HG03064 (cell line): ENCODE results near the gene CORO2A.
"Not testable (repeated sequence)": the region's sequence is repeated elsewhere in the genome, so short reads cannot be mapped to it uniquely, and the experiment has no call there.

ENCODE experiments used
- ATAC-seq: cut with Tn5 transposase; IDR thresholded peaks from one replicate; pipeline ENCODE4 v1.9.1; 2021; ENCODE audit warnings: low read depth; ENCODE audit not compliant: unreplicated experiment

The CORO2A gene

DNA sequence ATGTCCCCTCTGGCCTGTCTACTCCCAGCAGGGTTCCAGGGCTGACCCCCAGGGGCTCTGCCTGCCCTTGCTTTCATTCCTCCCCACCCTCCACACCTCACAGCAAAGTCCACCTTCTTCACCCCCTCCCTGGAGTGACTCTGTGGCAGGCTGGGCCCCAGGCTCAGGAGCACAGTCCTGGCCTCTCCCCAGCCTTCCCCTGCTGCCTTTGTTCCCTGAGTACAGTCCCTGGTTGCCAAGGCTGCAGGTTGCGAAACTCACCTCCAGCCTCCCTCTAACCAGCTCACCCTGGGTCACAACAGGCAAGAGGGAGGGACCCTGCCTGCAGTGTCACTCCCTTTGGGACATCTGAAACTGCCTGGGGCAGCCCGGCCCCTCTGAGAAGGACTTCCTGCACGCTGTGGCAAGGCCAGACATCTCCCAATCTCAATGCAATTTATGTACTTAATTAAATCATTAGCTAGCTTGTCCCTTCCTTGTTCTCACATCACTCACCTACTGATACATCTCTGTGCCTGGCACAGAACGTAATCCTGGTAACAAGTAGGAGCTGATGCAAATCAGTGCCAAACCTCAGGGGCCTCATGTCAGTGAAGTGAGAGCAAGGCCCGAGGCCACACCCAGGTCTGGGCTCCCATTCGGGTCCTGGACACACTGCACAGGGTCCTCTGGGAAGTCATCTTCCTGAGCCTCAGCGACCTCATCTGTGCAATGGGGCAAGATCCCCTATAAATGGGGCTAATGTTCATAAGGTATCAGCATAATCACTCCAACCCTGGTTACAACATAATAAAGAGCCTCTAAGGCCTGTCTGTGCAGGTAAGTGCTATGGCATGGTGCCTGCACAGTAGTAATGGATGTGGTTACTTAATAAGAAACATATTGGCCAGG lies 46.1 kb downstream of the CORO2A start:
- no peak for ATAC-seq

DNA sequence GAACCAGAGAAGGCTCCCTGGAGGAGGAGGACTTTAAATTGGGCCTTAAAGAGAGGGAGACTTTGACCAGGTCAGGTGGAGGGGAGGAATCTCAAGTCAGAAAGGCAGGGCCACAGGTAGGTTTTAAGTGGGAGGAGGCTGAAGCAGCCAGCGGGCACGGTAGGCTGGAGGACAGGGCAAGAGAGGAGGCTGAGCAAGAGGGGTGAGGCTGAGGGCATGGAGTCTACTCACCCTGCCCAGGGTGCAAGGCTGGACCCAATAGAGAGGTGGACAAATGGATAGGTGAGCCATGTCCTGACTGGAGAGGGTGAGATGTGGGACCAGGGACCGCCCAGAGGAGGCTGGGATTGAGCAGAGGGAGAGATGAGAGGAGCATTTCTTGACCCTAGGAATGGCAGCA lies 47.8 kb downstream of the CORO2A start:
- ATAC-seq, result no peak

DNA sequence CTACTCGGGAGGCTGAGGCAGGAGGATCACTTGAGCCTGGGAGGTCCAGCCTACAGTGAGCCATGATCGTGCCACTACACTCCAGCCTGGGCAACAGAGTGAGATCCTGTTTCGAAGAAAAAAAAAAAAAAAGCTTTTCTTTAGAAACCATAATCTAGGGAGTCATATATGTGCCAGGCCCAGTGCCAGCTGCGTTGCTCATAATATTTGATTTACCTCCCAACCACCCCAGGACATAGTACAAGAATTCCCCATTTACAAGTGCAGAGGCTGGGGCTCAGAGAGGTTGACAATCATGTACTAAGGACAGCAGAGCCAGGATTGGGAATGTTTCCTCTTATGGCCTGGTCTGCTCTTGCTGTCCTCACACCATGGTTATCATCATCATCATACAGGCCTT lies 48.4 kb downstream of the CORO2A start:
- no peak for ATAC-seq

DNA sequence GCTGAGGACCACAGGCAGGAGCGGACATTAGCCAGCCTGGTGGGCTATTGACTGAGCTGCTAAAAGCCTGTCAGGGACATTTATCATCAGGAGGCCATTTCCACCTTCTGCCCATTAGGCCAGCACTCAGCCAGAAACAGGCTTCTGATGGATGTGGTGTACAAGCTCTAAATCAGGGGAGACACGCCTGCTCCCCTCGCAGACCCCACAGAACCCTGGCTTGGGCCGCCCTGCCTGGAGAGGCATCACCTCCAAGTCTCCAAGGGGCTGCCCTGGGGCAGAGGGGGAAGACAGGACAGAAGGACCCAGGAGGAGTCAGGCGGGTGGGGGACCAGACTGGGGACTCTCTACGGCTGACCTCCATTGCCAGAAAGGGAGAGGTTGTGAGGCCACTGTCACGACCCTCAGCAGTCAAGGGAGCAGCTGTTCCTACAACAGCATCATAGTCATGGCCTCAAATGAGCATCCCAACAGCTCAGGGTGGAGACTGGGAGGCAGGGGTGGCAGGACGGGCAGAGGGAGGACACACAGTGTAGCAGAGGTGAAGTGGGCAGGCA lies 49.4 kb downstream of the CORO2A start:
- no peak for ATAC-seq

DNA sequence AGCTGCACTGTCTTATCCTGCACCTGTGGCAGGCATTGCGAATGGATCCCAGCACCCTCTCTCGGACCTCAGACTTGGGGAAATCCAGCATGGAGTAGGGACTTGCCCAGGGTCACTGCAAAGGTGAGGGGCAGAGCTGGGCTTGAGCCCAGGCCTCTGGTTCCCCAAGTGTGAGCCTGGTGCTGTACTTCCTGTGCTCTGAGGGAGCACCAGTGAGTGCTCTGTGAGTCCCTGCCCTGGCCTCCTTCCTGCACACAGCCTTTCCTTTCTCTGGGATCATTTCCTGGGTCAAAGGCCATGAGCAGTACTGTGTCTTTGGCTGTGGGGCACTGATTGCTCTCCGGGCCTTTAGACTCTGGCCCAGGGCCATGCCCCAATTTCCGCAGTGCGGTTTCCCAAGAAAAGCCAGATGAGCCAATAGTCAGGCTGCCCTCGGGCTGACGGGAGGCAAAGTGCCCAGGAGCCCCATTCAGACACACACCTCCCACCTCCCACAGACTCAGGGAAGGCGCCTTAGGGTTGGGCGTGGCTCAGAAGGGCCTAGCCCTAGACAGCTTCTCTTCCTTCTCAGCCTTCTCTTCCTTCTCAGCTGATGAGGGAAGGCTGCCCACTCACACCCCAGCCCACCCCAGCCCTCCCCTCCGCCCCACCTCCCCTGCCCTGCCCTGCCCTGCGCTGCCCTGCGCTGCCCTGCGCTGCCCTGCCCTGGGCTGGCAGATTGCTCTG lies 50.1 kb downstream of the CORO2A start:
- no peak for ATAC-seq

DNA sequence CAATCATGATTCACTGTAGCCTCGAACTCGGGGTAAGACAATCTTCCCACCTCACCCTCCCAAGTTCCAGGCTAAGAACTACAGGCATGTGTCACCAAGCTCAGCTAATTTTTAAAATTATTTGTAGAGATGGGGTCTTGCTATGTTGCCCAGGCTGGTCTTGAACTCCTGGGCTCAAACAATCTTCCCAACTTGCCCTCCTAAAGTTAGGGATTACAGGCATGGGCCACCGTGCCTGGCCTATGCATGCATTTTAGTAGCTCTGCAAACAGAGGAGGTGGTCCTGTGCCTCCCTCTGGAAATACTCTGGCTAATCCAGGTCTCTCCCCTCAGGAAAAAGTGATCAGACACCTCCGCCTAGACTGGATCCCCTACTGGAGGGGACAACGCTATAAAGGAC lies 51.9 kb downstream of the CORO2A start:
- no peak for ATAC-seq

DNA sequence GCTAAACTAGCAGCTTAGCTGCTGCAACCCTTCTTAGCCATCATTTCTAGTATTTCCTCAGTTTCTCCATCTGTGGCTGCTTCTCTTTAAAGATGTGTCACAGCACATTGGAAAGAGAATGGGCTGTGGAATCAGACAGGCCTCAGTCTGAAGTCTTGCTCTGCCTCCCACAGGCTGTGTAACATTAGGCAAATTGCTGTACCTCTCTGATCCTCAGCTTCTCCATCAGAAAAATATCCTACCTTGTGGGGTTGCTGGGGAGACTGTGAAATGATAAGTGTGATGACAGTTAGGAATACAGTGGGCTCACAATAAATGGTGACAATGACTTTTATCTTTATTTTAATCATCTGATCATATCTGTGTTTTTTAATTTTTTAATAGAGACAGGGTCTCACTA lies 55.9 kb downstream of the CORO2A start:
- ATAC-seq, result no peak

DNA sequence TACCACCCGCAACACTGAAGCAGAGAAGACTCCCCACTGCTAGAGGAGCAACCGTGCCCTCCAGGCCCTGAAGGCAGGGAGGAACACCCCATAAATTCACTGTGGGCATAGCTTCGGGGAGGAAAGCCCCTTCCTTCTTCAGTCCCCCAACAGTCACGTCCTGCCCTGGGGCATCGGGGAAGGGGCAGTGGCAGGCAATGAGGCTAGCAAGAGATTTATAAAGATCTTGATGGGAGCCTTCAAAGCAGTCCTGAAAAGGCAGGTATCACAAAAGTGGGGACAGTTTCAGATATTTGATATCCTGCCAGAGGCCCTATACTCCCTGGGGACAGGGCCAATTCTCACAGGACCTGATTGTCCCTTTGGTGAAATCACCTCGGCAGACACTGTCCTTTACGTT lies 56.5 kb downstream of the CORO2A start:
- no peak for ATAC-seq

DNA sequence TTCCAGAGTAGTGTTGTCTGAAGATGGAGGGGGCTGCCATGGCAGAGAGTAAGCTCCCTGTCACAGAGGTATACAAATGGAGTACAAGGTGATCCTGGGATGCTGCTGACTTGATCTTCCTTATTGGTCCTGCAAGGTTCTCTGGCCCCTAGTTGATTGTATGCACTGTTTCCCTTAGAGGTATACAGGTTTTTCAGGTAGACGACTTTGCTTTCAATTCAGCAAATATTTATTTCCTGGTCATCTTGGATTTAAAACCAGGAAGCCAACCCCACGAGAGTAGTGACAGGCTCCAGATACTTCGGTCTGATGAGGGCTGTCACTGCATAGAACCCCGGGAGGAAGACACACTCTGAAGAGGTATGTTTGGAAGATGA lies 56.9 kb downstream of the CORO2A start:
- no peak for ATAC-seq

DNA sequence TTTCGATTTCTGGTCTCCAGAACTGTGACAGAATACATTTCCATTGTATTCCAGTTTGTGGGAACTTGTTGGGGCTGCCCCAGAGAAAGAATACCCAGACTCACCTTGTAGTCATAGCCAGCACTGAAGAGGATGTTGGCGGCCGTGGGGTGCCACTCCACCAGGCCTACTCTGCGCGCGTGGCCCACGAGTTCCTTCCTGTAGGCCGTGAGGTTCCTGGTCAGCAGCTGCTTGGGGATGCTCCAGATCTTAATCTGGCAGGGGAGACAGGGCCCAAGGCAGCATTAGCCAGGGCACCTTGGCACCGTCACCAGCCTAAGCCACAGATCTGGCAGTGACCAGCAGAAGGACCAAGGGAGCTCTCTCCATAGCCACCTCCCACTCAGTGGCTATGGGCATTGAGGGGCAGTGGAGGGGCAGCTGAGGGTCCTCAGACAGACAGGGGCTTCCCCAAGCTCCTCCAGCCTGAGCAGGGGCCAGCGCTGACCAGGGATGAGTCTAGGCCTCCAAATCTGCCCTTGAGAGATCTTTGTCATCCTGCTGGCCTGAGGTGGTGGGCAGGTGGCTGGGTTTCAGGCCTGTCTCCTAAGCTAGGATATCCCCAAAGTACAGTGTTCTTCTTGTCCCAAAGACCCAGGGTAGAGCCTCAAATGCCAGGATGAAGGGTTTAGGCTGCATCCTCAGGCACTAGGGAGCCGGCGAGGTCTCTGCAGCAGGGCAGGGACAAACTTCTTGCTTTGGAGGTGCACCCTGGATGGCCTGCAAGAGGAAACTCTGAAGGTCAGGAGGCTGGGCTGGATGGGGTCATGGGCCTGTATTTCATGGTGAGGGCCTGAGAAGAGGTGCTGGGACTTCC lies 57.5 kb downstream of the CORO2A start:
- no peak for ATAC-seq

DNA sequence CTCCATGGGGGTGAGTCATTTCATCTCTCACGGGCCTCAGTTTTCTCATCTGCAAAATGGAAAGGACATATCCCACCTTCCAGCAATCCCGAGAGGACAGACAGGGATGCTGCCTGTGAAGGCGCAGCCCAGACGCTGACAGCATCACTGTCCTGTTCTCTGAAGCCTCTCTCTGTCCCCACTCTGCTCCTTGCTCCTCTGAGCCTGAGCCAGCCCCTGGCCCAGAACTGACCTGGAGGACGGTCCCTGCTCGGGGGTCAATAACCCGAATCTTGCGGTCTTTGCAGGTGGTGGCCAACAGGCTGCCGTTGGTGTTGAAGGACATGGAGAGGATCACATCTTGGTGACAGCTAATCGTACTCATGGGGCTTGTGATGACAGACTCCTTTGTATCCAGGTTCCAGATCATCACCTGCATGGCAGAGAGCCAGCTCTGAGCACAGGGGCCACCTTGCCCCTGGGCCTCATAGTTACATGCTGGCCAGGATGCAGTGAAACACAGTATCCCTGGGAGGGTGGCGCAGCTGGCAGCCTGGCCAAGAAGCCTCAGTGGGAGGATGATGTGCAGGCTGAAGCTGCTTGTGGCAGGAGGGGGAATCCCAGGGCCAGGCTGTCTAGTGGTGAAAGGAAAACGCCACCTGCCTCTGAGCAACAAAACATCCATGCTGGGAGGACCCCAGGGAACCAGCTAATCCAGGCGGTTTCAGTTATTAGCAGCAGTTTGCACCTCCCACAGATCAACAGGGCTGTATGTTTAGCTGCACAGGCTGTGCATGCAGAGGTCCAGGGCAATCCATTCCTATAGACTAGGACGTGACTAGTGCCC lies 59.4 kb downstream of the CORO2A start:
- no peak for ATAC-seq

DNA sequence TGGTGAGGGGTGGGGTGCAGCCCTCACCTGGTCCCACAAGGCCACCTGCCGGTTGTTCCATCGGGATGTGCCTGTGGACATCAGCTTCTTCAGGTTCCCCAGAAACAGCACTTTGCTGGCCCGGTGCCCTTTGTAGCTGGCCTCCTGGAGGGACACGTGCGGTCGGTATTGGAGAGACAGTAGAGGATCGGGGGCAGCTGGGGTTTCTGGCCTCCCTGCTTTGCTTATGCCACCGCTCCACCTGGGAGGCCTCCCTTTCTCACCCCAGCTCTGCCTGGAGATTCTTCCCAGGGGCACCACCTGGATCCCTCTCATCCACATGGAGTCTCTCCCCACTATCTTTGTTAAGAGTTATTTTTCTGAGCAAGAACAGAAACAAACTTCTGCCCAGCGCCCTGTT lies 60.3 kb downstream of the CORO2A start:
- ATAC-seq, result no peak

DNA sequence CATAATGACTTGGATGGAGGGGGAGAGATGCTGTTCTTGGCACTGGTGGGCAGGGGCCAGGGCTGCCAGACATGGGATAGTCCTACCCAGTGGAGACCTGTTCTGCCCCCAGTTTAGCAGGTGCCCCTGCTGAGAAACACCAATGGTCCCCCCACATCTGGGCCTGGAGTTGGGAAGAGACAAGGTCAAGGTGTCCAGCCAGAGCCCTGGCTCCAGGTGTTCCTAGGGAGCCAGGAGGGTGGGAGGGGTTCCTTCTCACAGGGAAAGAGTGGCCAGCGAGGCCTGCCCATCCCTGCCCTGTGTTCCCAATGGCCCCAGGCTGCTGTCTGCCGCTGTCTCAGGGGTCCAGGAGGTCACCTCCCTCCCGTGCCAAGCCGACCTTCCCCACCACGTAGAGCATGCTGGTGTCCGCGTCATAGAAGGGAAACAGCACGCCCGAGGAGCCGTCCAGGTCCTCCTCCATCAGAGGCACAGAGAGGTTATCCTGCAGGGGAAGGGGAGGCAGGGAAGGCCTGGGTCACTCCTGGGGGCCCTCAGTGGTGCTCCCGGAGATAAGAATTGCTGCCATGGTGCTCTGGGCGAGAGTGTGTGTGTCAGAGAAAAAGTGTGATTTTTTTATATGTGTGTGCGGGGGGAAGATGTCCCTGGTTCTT lies 61.7 kb downstream of the CORO2A start:
- ATAC-seq, result no peak

DNA sequence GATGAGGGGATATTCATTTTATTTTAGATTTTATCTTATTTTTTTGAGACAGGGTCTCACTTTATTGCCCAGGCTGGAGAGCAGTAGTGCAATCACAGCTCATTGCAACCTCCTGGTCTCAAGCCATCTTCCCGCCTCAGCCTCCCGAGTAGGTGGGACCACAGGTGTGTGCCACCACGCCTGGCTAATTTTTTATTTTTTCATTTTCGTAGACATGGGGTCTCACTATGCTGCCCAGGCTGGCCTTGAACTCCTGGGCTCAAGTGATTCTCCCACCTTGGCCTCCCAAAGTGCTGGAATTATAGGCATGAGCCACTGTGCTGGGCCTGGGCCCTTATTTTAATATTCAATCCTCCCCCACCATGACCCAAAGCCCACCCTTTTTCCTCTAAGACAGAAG lies 62.4 kb downstream of the CORO2A start:
- not testable (repeated sequence) for ATAC-seq

DNA sequence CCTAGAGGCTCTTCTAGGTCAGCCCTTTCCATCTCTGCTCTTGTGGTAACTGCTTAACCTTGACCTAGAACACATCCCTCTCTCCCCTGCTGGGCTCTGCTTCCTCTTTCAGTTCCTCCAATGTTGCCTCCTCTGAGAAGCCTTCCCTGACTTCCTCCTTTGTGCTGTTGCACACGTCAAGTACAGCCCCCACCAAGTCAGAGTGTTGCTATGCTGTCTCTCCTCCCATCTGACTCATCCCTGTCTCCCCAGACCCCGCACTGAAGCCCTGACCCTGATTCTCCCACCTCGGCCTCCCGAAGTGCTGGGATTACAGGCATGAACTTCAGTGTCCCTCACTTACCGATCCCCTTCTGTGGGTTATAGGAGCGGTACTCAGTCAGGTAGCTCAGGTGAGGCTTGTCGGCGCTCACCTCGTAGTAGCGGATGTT lies 63.0 kb downstream of the CORO2A start:
- ATAC-seq, result no peak

DNA sequence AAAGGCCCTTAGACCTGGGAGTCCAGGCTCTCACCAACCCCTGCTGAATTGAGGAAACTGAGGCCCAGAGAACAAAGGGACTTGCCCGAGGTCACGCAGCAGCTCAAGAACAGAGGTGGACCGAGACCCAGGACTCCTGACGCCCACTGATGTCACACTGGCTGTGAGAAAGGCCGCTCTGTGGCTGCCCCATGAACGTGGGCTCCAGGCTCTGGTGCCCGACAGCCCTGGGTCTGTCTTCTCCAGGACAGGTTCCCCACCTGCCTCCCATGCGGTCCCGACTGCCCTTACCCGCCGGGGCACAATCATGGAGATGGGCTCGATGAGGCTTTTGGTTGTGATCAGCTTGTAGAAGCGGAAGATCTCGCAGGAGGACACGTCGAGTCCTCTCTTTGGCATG lies 64.1 kb downstream of the CORO2A start:
- no peak for ATAC-seq

DNA sequence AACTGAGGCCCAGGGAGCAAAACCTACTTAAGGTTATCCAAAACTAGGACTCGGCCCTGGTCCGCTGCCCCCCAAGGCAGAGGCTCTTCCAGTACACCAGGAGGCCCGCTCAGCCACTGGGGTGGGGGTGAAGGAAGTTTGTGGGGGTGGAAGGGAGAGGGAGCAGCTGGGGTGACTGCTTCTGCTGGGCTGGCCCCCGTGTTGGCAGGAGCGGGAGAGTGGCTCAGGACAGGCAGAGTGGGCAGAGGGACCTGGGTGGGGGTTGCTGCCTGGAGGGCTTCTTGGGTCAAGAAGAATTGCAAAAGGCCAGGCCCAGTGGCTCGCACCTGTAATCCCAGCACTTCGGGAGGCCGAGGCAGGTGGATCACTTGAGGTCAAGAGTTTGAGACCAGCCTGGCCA lies 65.2 kb downstream of the CORO2A start:
- no peak for ATAC-seq

DNA sequence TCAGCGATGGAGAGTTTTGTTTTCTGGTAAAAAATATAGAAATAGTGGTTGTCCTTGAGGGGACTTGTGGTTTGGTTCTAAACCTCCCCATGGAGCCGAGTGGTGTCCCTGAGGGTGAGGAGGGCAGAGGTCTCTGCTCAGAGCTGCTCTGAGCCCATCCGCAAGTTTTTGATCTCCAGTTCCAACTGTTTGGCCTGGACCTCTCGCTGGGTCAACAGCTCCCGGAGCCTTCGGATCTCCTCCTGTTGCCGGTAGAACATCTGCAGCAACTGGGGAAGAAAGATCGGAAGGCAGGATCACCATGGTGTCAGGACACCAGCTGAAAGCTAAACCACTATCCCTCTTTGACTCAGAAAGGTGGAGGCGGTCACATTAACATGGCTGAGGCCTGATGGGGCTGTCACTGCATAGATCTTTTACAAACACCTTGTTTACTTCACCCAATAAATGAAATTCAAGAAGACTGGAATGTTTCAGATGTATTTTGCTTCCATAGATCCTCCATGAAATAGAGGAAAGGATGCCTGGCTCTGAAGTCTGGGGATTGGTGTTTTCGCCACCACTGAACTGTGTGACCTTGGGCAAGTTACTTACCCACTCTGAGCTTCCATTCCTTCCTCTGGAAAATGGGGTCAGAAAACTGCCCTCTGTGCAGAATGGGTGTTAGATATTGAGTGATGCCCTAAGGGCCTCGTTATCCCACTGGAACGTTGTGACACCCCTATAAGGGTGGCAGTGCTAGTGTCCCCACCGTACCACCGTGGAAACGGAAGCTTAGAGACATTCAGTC lies 67.6 kb downstream of the CORO2A start:
- ATAC-seq, result no peak

DNA sequence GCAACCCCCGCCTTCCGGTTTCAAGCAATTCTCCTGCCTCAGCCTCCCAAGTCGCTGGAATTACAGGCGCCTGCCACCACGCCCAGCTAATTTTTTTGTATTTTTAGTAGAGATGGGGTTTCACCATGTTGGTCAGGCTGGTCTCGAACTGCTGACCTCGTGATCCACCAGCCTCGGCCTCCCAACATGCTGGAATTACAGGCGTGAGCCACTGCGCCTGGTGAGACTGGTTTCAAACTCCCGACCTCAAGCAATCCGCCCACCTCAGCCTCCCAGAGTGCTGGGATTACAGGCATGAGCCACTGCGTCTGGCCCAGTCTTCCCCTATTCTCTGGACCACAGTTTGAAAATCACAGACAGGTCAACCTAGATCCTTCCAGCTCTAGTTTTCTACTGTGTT lies 68.3 kb downstream of the CORO2A start:
- ATAC-seq, result not testable (repeated sequence)
